Measurements from ENCODE around the gene TMEM38B.

DNA sequence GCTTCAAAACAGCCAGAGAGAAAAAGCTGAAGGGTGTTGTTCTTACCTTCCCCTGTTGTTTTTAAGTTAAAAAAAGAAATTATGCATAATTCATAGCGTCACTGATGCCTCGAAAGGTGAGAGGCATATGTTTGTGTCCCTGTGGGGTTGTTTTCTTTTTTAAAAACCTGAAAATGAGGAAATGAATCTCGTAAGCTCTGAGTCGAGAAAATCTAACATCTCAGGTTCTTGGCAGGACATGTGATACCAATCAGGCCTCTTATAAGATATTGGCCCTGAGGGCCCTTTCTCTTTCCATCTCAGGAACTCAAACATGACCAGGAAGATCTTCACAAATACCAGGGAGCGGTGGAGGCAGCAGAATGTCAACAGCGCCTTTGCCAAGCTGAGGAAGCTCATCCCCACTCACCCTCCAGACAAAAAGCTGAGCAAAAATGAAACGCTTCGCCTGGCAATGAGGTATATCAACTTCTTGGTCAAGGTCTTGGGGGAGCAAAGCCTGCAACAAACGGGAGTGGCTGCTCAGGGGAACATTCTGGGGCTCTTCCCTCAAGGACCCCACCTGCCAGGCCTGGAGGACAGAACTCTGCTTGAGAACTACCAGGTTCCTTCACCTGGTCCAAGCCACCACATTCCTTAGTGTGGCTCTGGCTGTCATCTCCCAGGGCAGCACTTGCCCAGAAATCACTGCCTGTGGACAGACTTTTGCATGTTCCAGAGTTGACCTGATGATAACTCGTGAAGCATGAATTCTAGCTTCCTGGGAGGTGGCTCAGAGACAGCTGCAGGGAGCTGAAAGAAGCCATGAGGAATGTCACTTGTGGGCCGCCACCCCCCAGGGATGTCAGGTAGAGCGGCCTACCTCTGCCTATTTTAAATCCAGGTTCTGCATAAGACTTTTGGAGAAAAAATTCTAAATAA lies 31.9 kb upstream of the TMEM38B start, which contains the start of gene TAL2:
- TF ChIP-seq, protein P1, sequence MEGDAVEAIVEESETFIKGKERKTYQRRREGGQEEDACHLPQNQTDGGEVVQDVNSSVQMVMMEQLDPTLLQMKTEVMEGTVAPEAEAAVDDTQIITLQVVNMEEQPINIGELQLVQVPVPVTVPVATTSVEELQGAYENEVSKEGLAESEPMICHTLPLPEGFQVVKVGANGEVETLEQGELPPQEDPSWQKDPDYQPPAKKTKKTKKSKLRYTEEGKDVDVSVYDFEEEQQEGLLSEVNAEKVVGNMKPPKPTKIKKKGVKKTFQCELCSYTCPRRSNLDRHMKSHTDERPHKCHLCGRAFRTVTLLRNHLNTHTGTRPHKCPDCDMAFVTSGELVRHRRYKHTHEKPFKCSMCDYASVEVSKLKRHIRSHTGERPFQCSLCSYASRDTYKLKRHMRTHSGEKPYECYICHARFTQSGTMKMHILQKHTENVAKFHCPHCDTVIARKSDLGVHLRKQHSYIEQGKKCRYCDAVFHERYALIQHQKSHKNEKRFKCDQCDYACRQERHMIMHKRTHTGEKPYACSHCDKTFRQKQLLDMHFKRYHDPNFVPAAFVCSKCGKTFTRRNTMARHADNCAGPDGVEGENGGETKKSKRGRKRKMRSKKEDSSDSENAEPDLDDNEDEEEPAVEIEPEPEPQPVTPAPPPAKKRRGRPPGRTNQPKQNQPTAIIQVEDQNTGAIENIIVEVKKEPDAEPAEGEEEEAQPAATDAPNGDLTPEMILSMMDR (IDR thresholded peaks at IDR 0.05), result no peak
- TF ChIP-seq POLR2A (IDR thresholded peaks at IDR 0.05), result no peak
